Trophoblast cell (in vitro differentiated cells and primary cell): Measurements from ENCODE around the gene DIAPH2.
A peak's percentile ranks its signal among the peaks of the same experiment; 100 is the strongest.

Experiments
- DNase-seq, 2 donors: peaks; one replicate each; pipeline ENCODE4 v3.0.0-alpha.2; 2016
- H2AFZ ChIP-seq: 2 replicates; pipeline ENCODE4 v1.6.1; 2013; ENCODE audit warnings: low read length, moderate library complexity, mild to moderate bottlenecking; ENCODE audit not compliant: insufficient read depth, poor library complexity
- H2AK5ac ChIP-seq: 2 replicates; pipeline ENCODE4 v1.6.1; 2013; ENCODE audit warnings: mild to moderate bottlenecking, low read length
- H2BK120ac ChIP-seq: 2 replicates; pipeline ENCODE4 v1.6.1; 2013; ENCODE audit warnings: low read length, mild to moderate bottlenecking, moderate library complexity; ENCODE audit not compliant: insufficient read depth, poor library complexity
- H2BK12ac ChIP-seq: 2 replicates; pipeline ENCODE4 v1.6.1; 2013; ENCODE audit warnings: mild to moderate bottlenecking, low read length, moderate library complexity
- H2BK5ac ChIP-seq: 2 replicates; pipeline ENCODE4 v1.6.1; 2013; ENCODE audit warnings: low read length, low read depth, moderate library complexity, mild to moderate bottlenecking; ENCODE audit not compliant: poor library complexity
- H3K14ac ChIP-seq: 2 replicates; pipeline ENCODE4 v1.6.1; 2013; ENCODE audit warnings: mild to moderate bottlenecking, low read length
- H3K18ac ChIP-seq: 2 replicates; pipeline ENCODE4 v1.6.1; 2013; ENCODE audit warnings: mild to moderate bottlenecking, low read length
- H3K23ac ChIP-seq: 2 replicates; pipeline ENCODE4 v1.6.1; 2013; ENCODE audit warnings: low read length
- H3K27ac ChIP-seq: 2 replicates; pipeline ENCODE4 v1.5.1; 2013; ENCODE audit warnings: low read depth, mild to moderate bottlenecking, inconsistent platforms, low read length, moderate library complexity
- H3K27me3 ChIP-seq: 2 replicates; pipeline ENCODE4 v1.6.1; 2013; ENCODE audit warnings: inconsistent platforms, mild to moderate bottlenecking, low read length, moderate library complexity; ENCODE audit not compliant: insufficient read depth
- H3K36me3 ChIP-seq, 2 experiments: 1 replicate in 1 of 2; 2 replicates in 1 of 2; pipeline ENCODE4 v1.6.1; 2013; ENCODE audit warnings: low read length in 2 of 2, mild to moderate bottlenecking in 2 of 2, moderate library complexity in 1 of 2; ENCODE audit not compliant: insufficient read depth in 2 of 2, control insufficient read depth in 1 of 2
- H3K4ac ChIP-seq: 2 replicates; pipeline ENCODE4 v1.6.1; 2013; ENCODE audit warnings: low read depth, mild to moderate bottlenecking, low read length, moderate library complexity
- H3K4me1 ChIP-seq, 2 experiments: 1 replicate in 1 of 2; 2 replicates in 1 of 2; pipeline ENCODE4 v1.6.1; 2013; ENCODE audit warnings: low read length in 2 of 2, mild to moderate bottlenecking in 2 of 2, moderate library complexity in 1 of 2; ENCODE audit not compliant: insufficient read depth in 2 of 2, control insufficient read depth in 1 of 2
- H3K4me2 ChIP-seq: 2 replicates; pipeline ENCODE4 v1.6.1; 2013; ENCODE audit warnings: inconsistent platforms, mild to moderate bottlenecking, low read length, moderate library complexity
- H3K4me3 ChIP-seq: 2 replicates; pipeline ENCODE4 v1.5.1; 2013; ENCODE audit warnings: mild to moderate bottlenecking, low read depth, low read length, inconsistent platforms
- H3K79me1 ChIP-seq: one replicate; pipeline ENCODE4 v1.6.1; 2013; ENCODE audit warnings: low read length
- H3K79me2 ChIP-seq: 2 replicates; pipeline ENCODE4 v1.6.1; 2013; ENCODE audit warnings: low read length, mild to moderate bottlenecking; ENCODE audit not compliant: control insufficient read depth, insufficient read depth, poor library complexity
- H3K9ac ChIP-seq: 2 replicates; pipeline ENCODE4 v1.6.1; 2013; ENCODE audit warnings: mild to moderate bottlenecking, low read length
- H3K9me3 ChIP-seq: 2 replicates; pipeline ENCODE4 v1.6.1; 2013; ENCODE audit warnings: low read depth, mild to moderate bottlenecking, control low read depth, inconsistent platforms, low read length; ENCODE audit not compliant: insufficient read depth
- H4K12ac ChIP-seq: 2 replicates; pipeline ENCODE4 v1.6.1; 2013; ENCODE audit warnings: low read depth, mild to moderate bottlenecking, low read length, moderate library complexity
- H4K8ac ChIP-seq: 2 replicates; pipeline ENCODE4 v1.6.1; 2013; ENCODE audit warnings: low read depth, mild to moderate bottlenecking, low read length, moderate library complexity
- H4K91ac ChIP-seq: one replicate; pipeline ENCODE4 v1.6.1; 2013; ENCODE audit warnings: low read depth, mild to moderate bottlenecking, low read length, moderate library complexity
- whole genome bisulfite sequencing: extraction: QIAGEN DNeasy Blood & Tissue Kit; methylation state at CpG from one replicate; pipeline ENCODE4 v1.1.7; 2013; ENCODE audit warnings: missing lambda C conversion rate; ENCODE audit not compliant: insufficient read length, insufficient coverage; ENCODE audit errors: extremely low coverage; 5-methylcytosine and 5-hydroxymethylcytosine counted together

DIAPH2 gene

DNA sequence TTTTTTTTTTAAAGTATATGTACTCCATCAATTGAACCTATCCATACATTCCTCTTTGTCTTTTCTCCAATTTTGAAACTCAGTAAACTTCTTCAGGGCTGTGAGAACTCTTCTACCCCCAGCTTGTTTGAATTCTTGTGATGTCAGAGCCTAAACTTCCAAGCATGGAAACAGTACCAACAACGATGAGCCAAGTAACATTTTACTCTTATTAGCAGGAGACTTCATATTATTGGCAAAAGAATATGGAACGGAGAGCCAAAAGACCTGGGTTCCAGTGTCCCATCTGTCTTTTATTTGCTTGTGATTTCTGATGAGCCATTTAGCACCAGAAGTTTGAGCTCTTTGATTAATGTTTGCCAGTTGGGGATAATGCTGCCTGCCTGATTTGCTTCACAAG is 5.3 kb downstream of the DIAPH2 start:
- Histone ChIP-seq H2AK5ac (no peak overlapping the region), H4K8ac (no peak overlapping the region), H3K4me1 (peaks cover 0 to 1% of the 10 kb centered on the region in 2 experiments), H3K36me3 (no peaks in the 10 kb centered on the region), H2AFZ (no peak overlapping the region), H3K27me3 (no peaks in the 10 kb centered on the region), H3K4ac (no peak overlapping the region), H3K18ac (no peak overlapping the region), H2BK12ac (no peak overlapping the region), H3K9me3 (no peaks in the 10 kb centered on the region), H3K27ac (no peak overlapping the region), H4K12ac (no peak overlapping the region), H2BK5ac (no peak overlapping the region), H2BK120ac (no peak overlapping the region), H3K23ac (no peak overlapping the region), H3K14ac (no peak overlapping the region), H3K9ac (no peak overlapping the region), H3K4me3 (no peak overlapping the region), H3K79me1 (peaks cover 2% of the 10 kb centered on the region), H3K4me2 (no peak overlapping the region), H4K91ac (no peak overlapping the region), H3K79me2 (peaks cover 4% of the 10 kb centered on the region)
- DNase-seq, result peak in 1 of 2 donors; percentile 51
- WGBS, result no CpG with 5 or more reads among the region's 2 CpGs

DNA sequence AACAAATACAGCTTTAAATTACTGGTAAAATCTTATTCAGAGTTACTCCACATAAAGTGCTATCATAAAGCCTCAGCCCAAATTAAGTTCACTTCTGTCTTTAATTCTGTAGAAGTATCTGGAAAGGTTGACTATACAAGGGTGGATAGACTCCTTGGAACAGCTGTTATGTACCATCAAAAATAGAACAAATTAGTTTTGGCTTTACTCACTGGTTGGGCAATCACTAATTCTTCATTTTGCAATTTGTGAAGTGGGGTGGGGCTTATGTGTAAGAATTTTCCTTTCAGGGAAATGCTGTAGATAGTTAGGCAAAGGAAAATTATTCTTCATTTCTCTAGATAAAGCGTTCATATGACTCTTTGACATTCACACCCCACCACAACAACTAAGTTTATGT is 7.8 kb downstream of the DIAPH2 start:
- no peak overlapping the region for H4K12ac ChIP-seq
- no peak overlapping the region for H2AFZ ChIP-seq
- H4K8ac ChIP-seq, result no peak overlapping the region
- no peaks in the 10 kb centered on the region for H3K27me3 ChIP-seq
- H3K4me2 ChIP-seq, result no peak overlapping the region
- WGBS, result no CpG with 5 or more reads among the region's 1 CpG
- H2BK5ac ChIP-seq, result no peak overlapping the region
- H3K4me3 ChIP-seq, result no peak overlapping the region
- no peak overlapping the region for H2AK5ac ChIP-seq
- H3K4ac ChIP-seq, result no peak overlapping the region
- no peak overlapping the region for H3K14ac ChIP-seq
- no peak for DNase-seq
- no peak overlapping the region for H3K9ac ChIP-seq
- no peak overlapping the region for H3K23ac ChIP-seq
- no peak overlapping the region for H3K18ac ChIP-seq
- H2BK12ac ChIP-seq, result no peak overlapping the region
- H3K9me3 ChIP-seq, result no peaks in the 10 kb centered on the region
- no peaks in the 10 kb centered on the region for H3K36me3 ChIP-seq
- no peaks in the 10 kb centered on the region for H3K79me2 ChIP-seq
- H3K79me1 ChIP-seq, result no peaks in the 10 kb centered on the region
- peaks cover 0 to 1% of the 10 kb centered on the region in 2 experiments for H3K4me1 ChIP-seq
- no peak overlapping the region for H4K91ac ChIP-seq
- no peak overlapping the region for H3K27ac ChIP-seq
- no peak overlapping the region for H2BK120ac ChIP-seq

- Histone ChIP-seq H3K4ac (no peak overlapping the region), H4K91ac (no peak overlapping the region), H3K79me1 (no peaks in the 10 kb centered on the region), H3K4me3 (no peak overlapping the region), H3K9ac (no peak overlapping the region), H4K8ac (no peak overlapping the region), H3K27ac (no peak overlapping the region), H2AK5ac (no peak overlapping the region), H3K9me3 (no peaks in the 10 kb centered on the region), H2BK12ac (no peak overlapping the region), H3K79me2 (no peaks in the 10 kb centered on the region), H2BK5ac (no peak overlapping the region), H2BK120ac (no peak overlapping the region), H4K12ac (no peak overlapping the region), H2AFZ (no peak overlapping the region), H3K36me3 (no peaks in the 10 kb centered on the region), H3K14ac (no peak overlapping the region), H3K27me3 (no peaks in the 10 kb centered on the region), H3K4me1 (peaks cover 0 to 1% of the 10 kb centered on the region in 2 experiments), H3K4me2 (no peak overlapping the region), H3K18ac (no peak overlapping the region), H3K23ac (no peak overlapping the region)
- no peak for DNase-seq
Measured at GRCh38 chrX:96692890-96693289, 8.2 kb downstream of the DIAPH2 start.

- H4K91ac ChIP-seq, result no peak overlapping the region
- no peak overlapping the region for H3K27ac ChIP-seq
- H2AK5ac ChIP-seq, result no peak overlapping the region
- no peak overlapping the region for H2BK12ac ChIP-seq
- H3K9ac ChIP-seq, result no peak overlapping the region
- H2BK120ac ChIP-seq, result no peak overlapping the region
- H4K8ac ChIP-seq, result no peak overlapping the region
- DNase-seq, result no peak
- no peak overlapping the region for H3K4me2 ChIP-seq
- WGBS, result no CpG with 5 or more reads among the region's 6 CpGs
- H3K36me3 ChIP-seq, result no peaks in the 10 kb centered on the region
- no peak overlapping the region for H3K23ac ChIP-seq
- H3K4me3 ChIP-seq, result no peak overlapping the region
- H3K14ac ChIP-seq, result no peak overlapping the region
- H3K4ac ChIP-seq, result no peak overlapping the region
- H2AFZ ChIP-seq, result no peak overlapping the region
- H2BK5ac ChIP-seq, result no peak overlapping the region
- no peaks in the 10 kb centered on the region for H3K79me2 ChIP-seq
- no peaks in the 10 kb centered on the region for H3K9me3 ChIP-seq
- H3K4me1 ChIP-seq, result peaks cover 0 to 1% of the 10 kb centered on the region in 2 experiments
- H3K18ac ChIP-seq, result no peak overlapping the region
- no peaks in the 10 kb centered on the region for H3K27me3 ChIP-seq
- H4K12ac ChIP-seq, result no peak overlapping the region
- no peaks in the 10 kb centered on the region for H3K79me1 ChIP-seq
Measured at GRCh38 chrX:96693407-96693806, 8.8 kb downstream of the DIAPH2 start.
